Heart right ventricle (tissue), 16 donors: ENCODE measurements around the gene UTS2B. TPM values are rescaled to one million over a fixed set of nuclear protein-coding genes. Genes with fewer than 3 reads are reported as not detected.

Source experiments
- ATAC-seq, 8 donors: fragments of 200-7000 bp; cut with Tn5 transposase; one replicate each; pipeline ENCODE4 v1.9.1; 2020; ENCODE audit warnings: mild to moderate bottlenecking in 8 of 8, moderate library complexity in 8 of 8, moderate number of reproducible peaks in 1 of 8
- DNase-seq, 2 donors: peaks; one replicate each; pipeline ENCODE4 v3.0.0-alpha.2; 2020
- H3K27ac ChIP-seq, 10 donors: fragments of 200-600 bp; sonication (generic) in 2 of 10; one replicate each; pipeline versions ENCODE4 v1.5.0 to v1.8.0; 2020 to 2022; ENCODE audit warnings: mild to moderate bottlenecking in 3 of 10
- H3K27me3 ChIP-seq, 7 donors: fragments of 200-600 bp; one replicate each; pipeline ENCODE4 v1.8.0; 2021 to 2022; ENCODE audit warnings: mild to moderate bottlenecking in 2 of 7
- H3K36me3 ChIP-seq, 9 donors: fragments of 200-600 bp; sonication (generic) in 1 of 9; one replicate each; pipeline versions ENCODE4 v1.5.0 to v1.8.0; 2020 to 2022; ENCODE audit warnings: mild to moderate bottlenecking in 2 of 9
- H3K4me1 ChIP-seq, 9 donors: fragments of 200-600 bp; sonication (generic) in 1 of 9; one replicate each; pipeline versions ENCODE4 v1.5.0 to v1.8.0; 2020 to 2022; ENCODE audit warnings: mild to moderate bottlenecking in 4 of 9
- H3K4me3 ChIP-seq, 10 donors: fragments of 200-600 bp; sonication (generic) in 2 of 10; one replicate each; pipeline versions ENCODE4 v1.5.0 to v1.8.0; 2020 to 2022; ENCODE audit warnings: mild to moderate bottlenecking in 7 of 10, moderate library complexity in 2 of 10
- H3K9me3 ChIP-seq, 11 donors: fragments of 200-600 bp in 10 of 11; sonication (generic) in 2 of 11; one replicate each; pipeline versions ENCODE4 v1.5.0 to v1.8.0; 2013 to 2022; ENCODE audit warnings: mild to moderate bottlenecking in 2 of 11, control low read depth in 1 of 11, moderate library complexity in 1 of 11
- WGBS, 2 donors: extraction: QIAGEN DNeasy Blood & Tissue Kit; methylation state at CpG; one replicate each; pipeline ENCODE4 v1.1.7; 2013; ENCODE audit warnings: inconsistent platforms in 1 of 2; 5-methylcytosine and 5-hydroxymethylcytosine counted together
- intact Hi-C, 10 donors: fragments of 100-400 bp; cut with DNase I; formaldehyde crosslinking; loops; one replicate each; pipeline versions ENCODE4 v1.11.1 to v1.14.2; 2022
- polyA plus RNA-seq, 2 donors: library from polyadenylated mRNA; stranded (reverse); fragments of 200-250 nt; gene quantifications; one replicate each; pipeline ENCODE4 v1.2.3, GENCODE V29; 2013
- total RNA-seq, 10 donors: library from RNA; stranded (reverse); fragmentation: NEBNext Ultra II Directional in 3 of 10; extraction: Animal tissue kit (Norgen Biotek cat#: 25700) in 3 of 10; gene quantifications; one replicate each; pipeline versions ENCODE4 v1.2.1 to v1.2.4, GENCODE V29; 2021 to 2023
- TF ChIP-seq, protein P1 (sequence below), 9 donors: fragments of 200-600 bp; sonication (generic) in 2 of 9; IDR thresholded peaks; one replicate each; pipeline versions ENCODE4 v1.5.0 to v1.8.0; 2021 to 2022; ENCODE audit warnings: antibody characterized with exemption in 9 of 9, mild to moderate bottlenecking in 5 of 9, moderate library complexity in 1 of 9
- donor health status: Arrhythmogenic right ventricular cardiomyopathy.
- donor health status: ischemic (EF 13 %, LVEDD 7.1; RV severe dilation, severe dysfunction).
- donor health status: healthy with polysubstance abuse.
- donor health status: DM: no; HTN: yes; CAD: no.
- donor health status: DM: no; HTN: no; CAD: no.
- donor health status: ischemic (EF 25% LVEDD 6.9; RV normal size, moderate dysfunction).
- donor health status: ischemic (EF 25% LVEDD 5.7; RV mildly dilated, moderate dysfunction).
- donor health status: healthy.
- donor health status: DM: yes; HTN: yes; CAD: no.
- donor health status: Ischemic cardiomyopathy.
- donor health status: ischemic (EF 35%, LVEDD 5.7; RV mildly dilated, moderate dysfunction).
- donor health status: nonischemic (EF 11% LVEDD 7.7; RV severe dilation, severe dysfunction).
- donor health status: DM: yes; HTN: yes; CAD: no.
- donor health status: PGD.
- donor health status: ischemic (EF 29% LVEDD 5.4; RV normal size, mild dysfunction).
- donor health status: nonischemic (EF 23%, LVEDD 6.1; RV moderate dilation, normal function).

The UTS2B gene
- total and polyA plus RNA-seq, 12 donors, result 0.10 to 0.53 (median 0.25) TPM; not detected in 5

- intact Hi-C loops, result no loop called here
- Histone ChIP-seq H3K9me3 (no peaks in the 10 kb centered on the region), H3K27me3 (no peaks in the 10 kb centered on the region), H3K4me3 (no peak overlapping the region), H3K4me1 (peaks cover 0 to 100% (median 88%) of the 10 kb centered on the region in 9 donors), H3K27ac (no peak overlapping the region), H3K36me3 (no peaks in the 10 kb centered on the region)
- TF ChIP-seq, protein P1, sequence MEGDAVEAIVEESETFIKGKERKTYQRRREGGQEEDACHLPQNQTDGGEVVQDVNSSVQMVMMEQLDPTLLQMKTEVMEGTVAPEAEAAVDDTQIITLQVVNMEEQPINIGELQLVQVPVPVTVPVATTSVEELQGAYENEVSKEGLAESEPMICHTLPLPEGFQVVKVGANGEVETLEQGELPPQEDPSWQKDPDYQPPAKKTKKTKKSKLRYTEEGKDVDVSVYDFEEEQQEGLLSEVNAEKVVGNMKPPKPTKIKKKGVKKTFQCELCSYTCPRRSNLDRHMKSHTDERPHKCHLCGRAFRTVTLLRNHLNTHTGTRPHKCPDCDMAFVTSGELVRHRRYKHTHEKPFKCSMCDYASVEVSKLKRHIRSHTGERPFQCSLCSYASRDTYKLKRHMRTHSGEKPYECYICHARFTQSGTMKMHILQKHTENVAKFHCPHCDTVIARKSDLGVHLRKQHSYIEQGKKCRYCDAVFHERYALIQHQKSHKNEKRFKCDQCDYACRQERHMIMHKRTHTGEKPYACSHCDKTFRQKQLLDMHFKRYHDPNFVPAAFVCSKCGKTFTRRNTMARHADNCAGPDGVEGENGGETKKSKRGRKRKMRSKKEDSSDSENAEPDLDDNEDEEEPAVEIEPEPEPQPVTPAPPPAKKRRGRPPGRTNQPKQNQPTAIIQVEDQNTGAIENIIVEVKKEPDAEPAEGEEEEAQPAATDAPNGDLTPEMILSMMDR (IDR thresholded peaks at IDR 0.05), result no peak
- no peak for DNase-seq
- no peak for ATAC-seq
Measured at GRCh38 chr3:191342411-191342810, 12.1 kb upstream of the UTS2B start.

DNA sequence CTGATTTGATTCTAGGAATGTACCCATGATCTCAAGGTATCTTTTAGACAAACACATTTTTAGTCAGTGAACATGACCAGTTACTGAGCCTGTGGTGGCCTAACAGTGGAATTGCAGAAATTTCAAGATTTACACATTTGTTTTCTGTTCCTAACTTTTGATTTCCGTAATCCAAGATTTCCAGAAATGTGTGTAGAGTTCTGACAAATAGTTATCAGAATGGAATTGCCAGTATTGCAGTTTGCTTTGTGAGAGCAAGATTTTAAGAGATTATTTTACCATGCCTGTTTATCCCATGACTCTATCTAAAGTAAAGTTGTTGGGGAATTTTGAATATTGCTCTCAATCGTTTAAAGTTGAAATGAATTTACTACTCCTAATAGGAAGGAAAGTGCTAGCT is 11.7 kb upstream of the UTS2B start:
- intact Hi-C loops, result no loop called here
- H3K27ac ChIP-seq, result no peak overlapping the region
- no peak for ATAC-seq
- H3K9me3 ChIP-seq, result no peaks in the 10 kb centered on the region
- 80 to 83% methylated on average over 2 of the region's 2 CpGs for WGBS, 2 donors
- DNase-seq, result no peak
- no peak overlapping the region for H3K4me3 ChIP-seq
- H3K27me3 ChIP-seq, result no peaks in the 10 kb centered on the region
- peaks cover 0 to 100% (median 86%) of the 10 kb centered on the region in 9 donors for H3K4me1 ChIP-seq
- TF ChIP-seq, protein P1 (IDR thresholded peaks at IDR 0.05), result no peak
- H3K36me3 ChIP-seq, result no peaks in the 10 kb centered on the region

DNA sequence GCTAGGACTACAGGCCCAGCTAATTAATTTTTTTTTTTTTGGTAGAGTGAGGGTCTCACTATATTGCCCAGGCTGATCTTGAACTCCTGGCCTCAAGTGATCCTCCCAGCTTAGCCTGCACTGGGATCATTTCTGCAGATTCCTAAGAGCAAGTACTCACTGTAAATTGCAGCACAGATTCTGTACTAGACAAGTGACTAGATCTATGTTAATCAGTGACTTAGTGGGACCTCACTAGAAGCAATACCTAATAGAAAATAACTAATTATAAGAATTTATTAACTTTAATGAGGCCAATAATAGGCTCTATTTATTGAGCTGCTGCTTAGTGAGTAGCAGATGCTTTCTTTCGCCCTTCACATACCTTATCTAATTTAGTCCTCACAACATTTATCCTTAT is 10.6 kb upstream of the UTS2B start:
- peaks cover 0 to 98% (median 76%) of the 10 kb centered on the region in 9 donors for H3K4me1 ChIP-seq
- H3K27ac ChIP-seq, result no peak overlapping the region
- H3K27me3 ChIP-seq, result no peaks in the 10 kb centered on the region
- no peak overlapping the region for H3K4me3 ChIP-seq
- no peaks in the 10 kb centered on the region for H3K36me3 ChIP-seq
- H3K9me3 ChIP-seq, result no peaks in the 10 kb centered on the region
- 95 to 100% methylated on average over 1 of the region's 1 CpG for WGBS, 2 donors
- TF ChIP-seq, protein P1 (IDR thresholded peaks at IDR 0.05), result no peak
- intact Hi-C loops, result no loop called here
- ATAC-seq (no peak), DNase-seq (no peak)

DNA sequence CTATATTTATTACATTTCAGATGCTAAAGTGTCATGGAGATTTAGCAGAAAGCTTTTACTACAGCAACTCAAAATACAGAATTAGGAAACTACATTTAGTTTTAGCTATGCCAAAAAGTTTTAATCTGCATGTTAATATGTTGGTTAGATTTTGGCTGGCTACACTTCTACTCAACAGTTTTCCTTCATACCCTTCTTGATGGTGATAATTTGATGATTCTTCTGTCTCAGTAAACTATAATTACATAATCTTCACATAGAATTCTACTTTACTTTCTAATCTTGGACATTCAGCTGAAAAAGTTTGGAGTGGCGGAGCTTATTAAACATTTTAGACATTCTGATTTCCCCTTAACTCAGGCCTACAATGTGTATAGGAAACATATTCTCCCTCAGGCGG is 10.0 kb upstream of the UTS2B start:
- Histone ChIP-seq H3K4me3 (no peak overlapping the region), H3K36me3 (no peaks in the 10 kb centered on the region), H3K9me3 (no peaks in the 10 kb centered on the region), H3K4me1 (peaks cover 0 to 98% (median 78%) of the 10 kb centered on the region in 9 donors), H3K27ac (no peak overlapping the region), H3K27me3 (no peaks in the 10 kb centered on the region)
- intact Hi-C loops, result no loop called here
- WGBS, 2 donors, result 99% methylated on average over 2 of the region's 2 CpGs
- no peak for ATAC-seq
- DNase-seq, result no peak
- TF ChIP-seq, protein P1 (IDR thresholded peaks at IDR 0.05), result no peak
